A673 (cell line): ENCODE measurements around the gene GLI3.

Experiments
- EZH2 ChIP-seq: fragments of 200-600 bp; sonication (generic); IDR thresholded peaks from 2 replicates; pipeline ENCODE4 v1.6.1; 2017; ENCODE audit warnings: borderline replicate concordance, low read depth, mild to moderate bottlenecking, mixed read lengths, antibody characterized with exemption, low read length; ENCODE audit not compliant: poor library complexity, severe bottlenecking
- TF ChIP-seq, protein P1 (sequence below): fragments of 300-800, 200-600 bp; sonication (generic); conservative IDR thresholded peaks from 2 replicates; pipeline ENCODE4 v1.5.1; 2017; ENCODE audit warnings: low read depth, mild to moderate bottlenecking, antibody characterized with exemption, low read length, moderate library complexity, mixed read lengths

DNA sequence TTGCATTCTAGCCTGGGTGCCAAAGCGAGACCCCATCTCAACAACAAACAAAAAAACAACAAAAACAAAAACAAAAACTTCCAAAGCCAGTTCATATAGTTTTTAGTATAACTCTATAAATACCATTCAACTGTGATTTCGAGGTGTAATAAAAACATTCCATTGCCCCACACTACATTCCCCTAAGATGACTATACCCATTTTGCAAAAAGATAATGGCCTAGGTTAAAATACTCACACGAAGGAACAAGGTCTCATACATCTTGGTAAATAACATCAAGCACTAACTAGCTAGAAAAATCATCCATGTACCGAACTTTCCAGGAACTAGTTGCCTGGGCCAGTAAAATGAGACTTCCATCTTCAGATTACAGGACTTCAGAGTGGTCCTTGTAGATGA lies 55.4 kb downstream of the GLI3 start:
- TF ChIP-seq, protein P1, sequence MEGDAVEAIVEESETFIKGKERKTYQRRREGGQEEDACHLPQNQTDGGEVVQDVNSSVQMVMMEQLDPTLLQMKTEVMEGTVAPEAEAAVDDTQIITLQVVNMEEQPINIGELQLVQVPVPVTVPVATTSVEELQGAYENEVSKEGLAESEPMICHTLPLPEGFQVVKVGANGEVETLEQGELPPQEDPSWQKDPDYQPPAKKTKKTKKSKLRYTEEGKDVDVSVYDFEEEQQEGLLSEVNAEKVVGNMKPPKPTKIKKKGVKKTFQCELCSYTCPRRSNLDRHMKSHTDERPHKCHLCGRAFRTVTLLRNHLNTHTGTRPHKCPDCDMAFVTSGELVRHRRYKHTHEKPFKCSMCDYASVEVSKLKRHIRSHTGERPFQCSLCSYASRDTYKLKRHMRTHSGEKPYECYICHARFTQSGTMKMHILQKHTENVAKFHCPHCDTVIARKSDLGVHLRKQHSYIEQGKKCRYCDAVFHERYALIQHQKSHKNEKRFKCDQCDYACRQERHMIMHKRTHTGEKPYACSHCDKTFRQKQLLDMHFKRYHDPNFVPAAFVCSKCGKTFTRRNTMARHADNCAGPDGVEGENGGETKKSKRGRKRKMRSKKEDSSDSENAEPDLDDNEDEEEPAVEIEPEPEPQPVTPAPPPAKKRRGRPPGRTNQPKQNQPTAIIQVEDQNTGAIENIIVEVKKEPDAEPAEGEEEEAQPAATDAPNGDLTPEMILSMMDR = no peak
- TF ChIP-seq EZH2 = no peak
